ENCODE results near the gene TRIM66. TPM values are rescaled to one million over a fixed set of nuclear protein-coding genes. Genes with fewer than 3 reads are reported as not detected.

The TRIM66 gene
- polyA plus RNA-seq, 3 donors: 0.04 to 12.0 (median 0.47) TPM

GRCh38 chr11:8603696-8604077, 78.8 kb downstream of the TRIM66 start:
- intact Hi-C loops (cut with micrococcal nuclease): no loop called here
- peaks cover 0 to 4% (median 2%) of the 10 kb centered on the region in 3 donors for H3K27me3 Mint-ChIP-seq (ENCODE audit: low read depth in 3 of 3)
- Histone ChIP-seq H3K27ac (ENCODE audit: low read depth in 1 of 2, low read length in 2 of 2) (no peak overlapping the region), H3K9ac (ENCODE audit: insufficient read depth, low read length, poor library complexity, severe bottlenecking) (no peak overlapping the region), H3K27me3 (ENCODE audit: control insufficient read depth in 2 of 2, insufficient read depth in 2 of 2, low read length in 2 of 2) (no peaks in the 10 kb centered on the region), H3K9me3 (replicated peaks in 1 of 2; ENCODE audit: control insufficient read depth in 1 of 2, insufficient read depth in 1 of 2, low read length in 2 of 2) (no peaks in the 10 kb centered on the region), H3K36me3 (replicated peaks in 1 of 2; ENCODE audit: control insufficient read depth in 1 of 2, insufficient read depth in 2 of 2, low read length in 2 of 2) (no peaks in the 10 kb centered on the region), H3K79me2 (ENCODE audit: insufficient read depth, low read length) (no peaks in the 10 kb centered on the region), H4K20me1 (ENCODE audit: insufficient read depth, low read length) (no peaks in the 10 kb centered on the region), H2AFZ (ENCODE audit: insufficient read depth, low read depth, low read length, poor library complexity, severe bottlenecking) (peak overlapping the region; percentile 4), H3K4me1 (ENCODE audit: control insufficient read depth in 1 of 2, insufficient read depth in 2 of 2, low read length in 2 of 2) (peaks cover 4 to 6% of the 10 kb centered on the region in 2 donors), H3K4me2 (replicated peaks; ENCODE audit: extremely low read depth, low read length, poor library complexity, severe bottlenecking) (no peak overlapping the region), H3K4me3 (replicated peaks in 1 of 3; ENCODE audit: low read depth in 2 of 3, low read length in 3 of 3) (no peak overlapping the region)
- no peaks in the 10 kb centered on the region for H3K9me3 Mint-ChIP-seq
- H3K4me3 Mint-ChIP-seq: no peak overlapping the region
- H3K4me1 Mint-ChIP-seq: peaks cover 10% of the 10 kb centered on the region
- no peak for DNase-seq
- no peak for TF ChIP-seq CTCF (IDR thresholded peaks at IDR 0.05)
- H3K27ac Mint-ChIP-seq: peak overlapping the region in 1 of 7 donors; percentile 42
- H3K36me3 Mint-ChIP-seq: no peaks in the 10 kb centered on the region
- WGBS (ENCODE audit: insufficient coverage): no CpG with 5 or more reads among the region's 2 CpGs

- Histone ChIP-seq H3K9ac (ENCODE audit: insufficient read depth, low read length, poor library complexity, severe bottlenecking) (no peak overlapping the region), H3K4me2 (replicated peaks; ENCODE audit: extremely low read depth, low read length, poor library complexity, severe bottlenecking) (no peak overlapping the region), H4K20me1 (ENCODE audit: insufficient read depth, low read length) (no peaks in the 10 kb centered on the region), H3K79me2 (ENCODE audit: insufficient read depth, low read length) (no peaks in the 10 kb centered on the region), H3K27me3 (ENCODE audit: control insufficient read depth in 2 of 2, insufficient read depth in 2 of 2, low read length in 2 of 2) (no peaks in the 10 kb centered on the region), H3K4me1 (ENCODE audit: control insufficient read depth in 1 of 2, insufficient read depth in 2 of 2, low read length in 2 of 2) (peaks cover 4 to 6% of the 10 kb centered on the region in 2 donors), H2AFZ (ENCODE audit: insufficient read depth, low read depth, low read length, poor library complexity, severe bottlenecking) (no peak overlapping the region), H3K4me3 (replicated peaks in 1 of 3; ENCODE audit: low read depth in 2 of 3, low read length in 3 of 3) (no peak overlapping the region), H3K9me3 (replicated peaks in 1 of 2; ENCODE audit: control insufficient read depth in 1 of 2, insufficient read depth in 1 of 2, low read length in 2 of 2) (no peaks in the 10 kb centered on the region), H3K36me3 (replicated peaks in 1 of 2; ENCODE audit: control insufficient read depth in 1 of 2, insufficient read depth in 2 of 2, low read length in 2 of 2) (no peaks in the 10 kb centered on the region), H3K27ac (ENCODE audit: low read depth in 1 of 2, low read length in 2 of 2) (no peak overlapping the region)
- H3K27ac Mint-ChIP-seq: no peak overlapping the region
- H3K27me3 Mint-ChIP-seq (ENCODE audit: low read depth in 3 of 3): peaks cover 0 to 6% (median 2%) of the 10 kb centered on the region in 3 donors
- no peak for DNase-seq
- H3K4me1 Mint-ChIP-seq: peaks cover 10% of the 10 kb centered on the region
- H3K9me3 Mint-ChIP-seq: no peaks in the 10 kb centered on the region
- no peaks in the 10 kb centered on the region for H3K36me3 Mint-ChIP-seq
- intact Hi-C loops (cut with micrococcal nuclease): no loop called here
- no peak for TF ChIP-seq CTCF (IDR thresholded peaks at IDR 0.05)
- no peak overlapping the region for H3K4me3 Mint-ChIP-seq
- 86% methylated on average over 3 of the region's 9 CpGs for WGBS (ENCODE audit: insufficient coverage)
Measured at GRCh38 chr11:8601376-8602133, 80.9 kb downstream of the TRIM66 start.
